Activated CD8-positive, alpha-beta memory T cell treated with anti-CD3 and anti-CD28 coated beads for 36 hours (primary cell): ENCODE results near the gene RCCD1. TPM values are rescaled to one million over a fixed set of nuclear protein-coding genes. Genes with fewer than 3 reads are reported as not detected.
"Not testable (repeated sequence)": the region's sequence is repeated elsewhere in the genome, so short reads cannot be mapped to it uniquely, and the experiment has no call there.

Experiments used
- CTCF ChIA-PET: fragments of 350-600 bp; sonication (Branson Sonifier 250); formaldehyde crosslinking; loops from one replicate; lab custom pipeline; 2021; ENCODE audit warnings: antibody characterized with exemption; lab: Charles Lee
- POLR2A ChIA-PET: fragments of 350-600 bp; sonication (Branson Sonifier 250); formaldehyde crosslinking; loops from one replicate; lab custom pipeline; 2021; ENCODE audit warnings: antibody characterized with exemption; lab: Charles Lee
- total RNA-seq, 2 experiments: library from RNA; stranded (reverse); gene quantifications; one replicate each; pipeline ENCODE4 v1.2.3, GENCODE V29; 2021

The RCCD1 gene, protein sequence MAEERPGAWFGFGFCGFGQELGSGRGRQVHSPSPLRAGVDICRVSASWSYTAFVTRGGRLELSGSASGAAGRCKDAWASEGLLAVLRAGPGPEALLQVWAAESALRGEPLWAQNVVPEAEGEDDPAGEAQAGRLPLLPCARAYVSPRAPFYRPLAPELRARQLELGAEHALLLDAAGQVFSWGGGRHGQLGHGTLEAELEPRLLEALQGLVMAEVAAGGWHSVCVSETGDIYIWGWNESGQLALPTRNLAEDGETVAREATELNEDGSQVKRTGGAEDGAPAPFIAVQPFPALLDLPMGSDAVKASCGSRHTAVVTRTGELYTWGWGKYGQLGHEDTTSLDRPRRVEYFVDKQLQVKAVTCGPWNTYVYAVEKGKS
- 10 to 100 TPM; 24.3 to 28.1 TPM for total RNA-seq

DNA sequence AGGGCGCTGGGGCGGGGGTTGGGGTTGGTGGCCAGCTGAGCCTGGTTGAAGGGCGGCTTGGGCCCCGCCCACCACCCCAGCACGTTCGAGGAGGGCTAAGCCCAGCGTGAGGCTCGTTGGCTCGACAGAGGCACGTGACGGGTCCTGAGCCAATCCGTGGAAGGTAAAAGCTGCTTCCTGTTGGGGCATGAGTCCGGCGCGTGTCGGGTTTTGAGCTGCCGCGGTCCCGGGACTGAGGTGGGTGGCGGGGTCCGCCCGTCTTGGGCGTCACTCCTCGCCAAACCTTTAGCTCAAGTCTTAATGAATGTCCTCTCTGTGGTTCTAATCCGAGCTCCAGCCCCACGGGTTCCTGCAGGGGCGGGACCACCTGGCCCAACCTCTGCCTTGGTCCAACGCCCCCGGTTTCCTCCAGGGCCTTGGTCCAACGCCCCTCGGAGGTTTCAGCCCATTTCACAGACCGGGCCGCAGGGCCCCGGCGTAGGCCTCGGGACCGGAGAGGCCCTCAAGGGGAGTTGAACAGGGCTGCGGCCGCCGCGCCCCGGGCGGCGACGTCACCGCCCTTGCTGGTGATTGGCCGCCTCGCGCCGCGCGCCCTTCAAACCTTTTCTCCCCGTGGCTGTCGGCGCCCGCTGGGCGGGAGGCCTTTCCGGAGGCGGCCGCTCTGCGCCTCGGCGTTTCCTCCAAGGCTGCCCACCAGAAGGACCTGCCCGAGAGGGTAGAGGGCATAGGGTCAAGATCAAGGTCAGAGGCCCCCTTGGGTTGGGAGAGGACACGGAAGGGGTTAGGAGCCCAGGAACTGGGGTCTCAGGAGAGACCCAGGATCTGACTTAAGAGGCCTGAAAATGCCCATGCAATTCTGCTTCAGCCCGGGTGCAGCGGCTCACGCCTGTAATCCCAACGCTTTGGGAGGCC, at the start of gene RCCD1:
TSS of gene RCCD1 (plus strand) at position 173 of the 912 bp plus-strand sequence. CDS start 1,851 bp downstream, outside the sequence.
- POLR2A ChIA-PET, result interaction anchor here (0.6 to 1.8 kb wide), 7 partner anchors 10 to 238 kb away, joined by 3 to 12 read pairs (median 4); partner anchors contain the start of genes BLM, HDDC3, PRC1 and UNC45A
- CTCF ChIA-PET, result interaction anchor here (0.7 to 6.1 kb wide), 9 partner anchors 10 to 66 kb away, joined by 3 to 40 read pairs (median 4); partner anchors contain the start of genes HDDC3 and UNC45A

DNA sequence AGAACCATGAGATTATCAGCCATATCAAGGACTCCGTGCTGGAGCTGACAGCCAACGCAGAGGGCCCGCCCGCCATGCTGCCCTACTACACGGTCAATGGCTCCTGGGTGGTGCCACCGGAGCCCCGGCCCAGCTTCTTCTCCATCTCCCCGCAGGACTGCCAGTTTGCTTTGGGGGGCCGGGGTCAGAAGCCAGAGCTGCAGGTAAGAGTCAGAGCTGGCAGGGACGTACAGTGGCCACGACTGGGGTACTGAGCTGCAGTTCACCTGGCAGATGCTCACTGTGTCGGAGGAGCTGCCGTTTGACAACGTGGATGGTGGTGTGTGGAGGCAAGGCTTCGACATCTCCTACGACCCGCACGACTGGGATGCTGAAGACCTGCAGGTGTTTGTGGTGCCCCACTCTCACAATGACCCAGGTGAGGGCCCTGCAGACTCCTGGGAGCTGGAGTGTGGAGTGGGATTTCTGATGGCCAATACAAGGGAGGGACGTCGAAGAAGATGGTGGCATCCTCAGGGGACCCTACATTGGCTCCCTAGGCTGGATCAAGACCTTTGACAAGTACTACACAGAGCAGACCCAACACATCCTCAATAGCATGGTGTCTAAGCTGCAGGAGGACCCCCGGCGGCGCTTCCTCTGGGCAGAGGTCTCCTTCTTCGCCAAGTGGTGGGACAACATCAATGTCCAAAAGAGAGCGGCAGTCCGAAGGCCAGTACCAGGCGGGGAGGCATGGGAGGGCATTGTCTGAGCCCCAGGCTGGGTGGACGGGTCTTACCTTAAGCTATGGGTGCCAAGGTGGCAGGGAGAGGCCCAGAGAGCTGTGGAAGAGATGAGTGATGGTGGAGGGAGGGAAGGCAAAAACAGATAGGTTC, 49.1 kb upstream of the RCCD1 start:
- CTCF ChIA-PET, result interaction anchor here (4.0 to 13.1 kb wide), 2 partner anchors 13 to 27 kb away, joined by 15 to 136 read pairs; partner anchors contain the start of genes HDDC3 and UNC45A
- POLR2A ChIA-PET, result interaction anchor here (0.6 to 2.2 kb wide), 3 partner anchors 10 to 26 kb away, joined by 5 to 7 read pairs (median 7); partner anchors contain the start of gene HDDC3

DNA sequence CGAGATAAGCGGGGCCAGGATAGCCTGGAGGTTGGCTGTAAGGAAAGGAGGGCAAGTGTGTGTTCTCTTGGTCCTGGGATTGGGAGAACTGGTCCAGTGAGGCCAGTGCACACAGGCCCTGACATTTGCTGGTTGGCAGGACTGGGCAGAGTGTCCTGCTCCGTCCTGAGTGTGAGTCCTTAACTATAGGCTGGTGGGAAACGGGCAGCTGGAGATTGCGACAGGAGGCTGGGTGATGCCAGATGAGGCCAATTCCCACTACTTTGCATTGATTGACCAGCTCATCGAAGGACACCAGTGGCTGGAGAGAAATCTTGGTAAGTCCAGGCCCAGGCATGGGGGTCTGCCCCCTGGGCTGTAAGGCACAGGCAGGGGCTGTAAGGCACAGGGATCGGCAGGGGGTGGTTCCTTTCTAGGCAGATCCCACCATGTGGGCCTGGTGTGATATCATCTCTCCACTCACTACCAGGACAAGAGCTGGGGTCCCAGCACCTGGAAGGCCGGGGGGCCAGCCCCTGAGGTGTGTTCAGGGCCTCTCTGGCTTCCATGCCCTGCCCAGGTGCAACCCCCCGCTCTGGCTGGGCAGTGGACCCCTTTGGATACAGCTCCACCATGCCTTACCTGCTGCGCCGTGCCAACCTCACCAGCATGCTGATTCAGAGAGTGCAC, 48.4 kb upstream of the RCCD1 start:
- POLR2A ChIA-PET, result interaction anchor here (0.6 to 1.6 kb wide), 2 partner anchors 16 to 25 kb away, joined by 5 to 7 read pairs; partner anchors contain the start of gene HDDC3

DNA sequence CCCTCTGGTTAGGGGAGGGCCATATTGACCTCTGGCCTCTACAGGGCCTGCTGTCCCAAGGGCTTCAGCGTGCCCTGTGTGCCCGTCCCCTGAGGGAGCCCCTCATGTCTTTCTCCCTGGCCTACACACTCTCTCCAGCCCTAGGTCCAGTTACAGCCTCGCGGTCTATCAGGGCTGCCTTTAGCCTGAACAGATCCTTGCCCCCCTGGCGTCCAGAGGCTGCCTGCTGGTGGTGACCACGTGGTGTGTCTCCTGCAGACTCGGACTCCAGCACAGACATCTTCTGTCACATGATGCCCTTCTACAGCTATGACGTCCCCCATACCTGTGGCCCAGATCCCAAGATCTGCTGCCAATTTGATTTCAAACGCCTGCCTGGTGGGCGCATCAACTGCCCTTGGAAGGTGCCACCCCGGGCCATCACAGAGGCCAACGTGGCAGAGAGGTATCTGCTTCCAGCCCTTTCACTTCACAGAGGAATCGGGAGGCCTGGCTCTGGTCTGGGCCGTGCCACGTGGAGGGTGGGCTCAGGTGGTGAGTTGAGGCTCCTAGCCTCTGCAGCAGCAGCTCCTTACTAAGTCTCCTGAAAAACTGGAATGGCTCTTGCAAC, 47.5 kb upstream of the RCCD1 start:
- POLR2A ChIA-PET, result no interaction called here
- CTCF ChIA-PET, result interaction anchor here (1.9 to 13.1 kb wide), 2 partner anchors 25 kb away, joined by 7 to 136 read pairs; partner anchors contain the start of genes HDDC3 and UNC45A

More for the DNA sequence above, 48.4 kb upstream of the RCCD1 start:
- CTCF ChIA-PET, result interaction anchor here (13.1 kb wide), 1 partner anchor 26 kb away, joined by 136 read pairs; the partner anchor contains the start of genes HDDC3 and UNC45A

DNA sequence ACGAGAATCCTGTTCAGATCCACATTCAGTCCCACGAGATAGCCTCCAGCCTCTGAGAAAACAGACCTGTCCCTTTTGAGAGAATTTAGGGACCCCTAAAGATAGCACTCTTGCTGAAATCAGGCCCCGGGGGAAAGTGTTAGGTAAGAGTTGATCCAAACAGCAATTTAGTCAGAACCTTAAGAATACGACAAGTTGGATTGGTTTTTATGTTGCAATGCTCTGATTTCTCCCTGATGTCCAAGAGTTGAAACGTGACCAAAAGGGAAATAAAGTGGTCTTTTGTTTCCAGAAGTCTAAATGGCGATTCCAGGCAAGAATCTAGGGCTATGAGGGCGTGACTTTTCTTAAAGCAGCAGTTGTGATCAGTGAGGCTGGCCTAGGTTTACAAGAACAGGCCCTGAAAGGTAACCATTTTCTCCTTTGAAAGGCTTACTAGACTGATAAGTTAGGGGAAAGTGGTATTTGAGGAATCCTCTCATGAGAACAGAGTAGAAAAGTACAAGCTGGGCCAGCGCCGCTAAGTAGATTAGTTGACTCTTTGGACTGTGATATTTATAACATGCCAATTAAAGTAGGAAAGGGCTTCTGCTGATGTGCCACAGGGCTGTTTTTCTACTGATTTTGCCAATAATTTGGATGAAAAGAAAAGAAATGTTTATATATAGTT, 46.7 kb upstream of the RCCD1 start:
- CTCF ChIA-PET, result interaction anchor here (1.9 kb wide), 1 partner anchor 24 kb away, joined by 7 read pairs; the partner anchor contains the start of gene HDDC3
- POLR2A ChIA-PET, result no interaction called here

DNA sequence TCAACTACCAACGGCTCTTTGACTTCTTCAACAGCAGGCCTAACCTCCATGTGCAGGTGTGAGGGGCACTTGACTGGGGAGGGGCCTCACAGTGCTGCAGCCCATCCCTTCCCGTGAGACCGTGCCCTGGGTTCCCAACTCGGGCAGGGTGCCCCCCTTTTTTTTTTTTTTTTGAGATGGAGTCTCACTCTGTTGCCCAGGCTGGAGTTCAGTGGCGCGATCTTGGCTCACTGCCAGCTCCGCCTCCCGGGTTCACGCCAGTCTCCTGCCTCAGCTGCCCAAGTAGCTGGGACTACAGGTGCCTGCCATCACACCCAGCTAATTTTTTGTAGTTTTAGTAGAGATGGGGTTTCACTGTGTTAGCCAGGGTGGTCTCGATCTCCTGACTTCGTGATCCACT, 45.2 kb upstream of the RCCD1 start:
- POLR2A ChIA-PET, result not testable (repeated sequence)
- CTCF ChIA-PET, result interaction anchor here (1.0 to 1.9 kb wide), 3 partner anchors 21 to 25 kb away, joined by 3 to 7 read pairs (median 3); partner anchors contain the start of genes HDDC3 and UNC45A

DNA sequence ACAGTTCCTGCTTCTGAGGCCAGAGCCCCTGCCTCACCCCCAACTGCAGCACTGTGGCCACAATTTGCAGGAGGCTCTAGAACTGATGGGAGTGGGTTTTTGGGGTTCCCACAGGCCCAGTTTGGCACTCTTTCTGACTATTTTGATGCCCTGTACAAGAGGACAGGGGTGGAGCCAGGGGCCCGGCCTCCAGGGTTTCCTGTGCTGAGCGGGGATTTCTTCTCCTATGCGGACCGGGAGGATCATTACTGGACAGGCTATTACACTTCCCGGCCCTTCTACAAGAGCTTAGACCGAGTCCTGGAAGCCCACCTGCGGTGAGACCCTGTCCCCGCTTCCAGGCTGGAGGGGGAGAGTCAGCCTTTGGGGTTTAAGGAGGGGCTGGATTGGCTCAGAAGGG, 44.7 kb upstream of the RCCD1 start:
- POLR2A ChIA-PET, result no interaction called here
- CTCF ChIA-PET, result interaction anchor here (1.0 to 1.5 kb wide), 2 partner anchors 20 to 25 kb away, joined by 3 read pairs; partner anchors contain the start of gene UNC45A

DNA sequence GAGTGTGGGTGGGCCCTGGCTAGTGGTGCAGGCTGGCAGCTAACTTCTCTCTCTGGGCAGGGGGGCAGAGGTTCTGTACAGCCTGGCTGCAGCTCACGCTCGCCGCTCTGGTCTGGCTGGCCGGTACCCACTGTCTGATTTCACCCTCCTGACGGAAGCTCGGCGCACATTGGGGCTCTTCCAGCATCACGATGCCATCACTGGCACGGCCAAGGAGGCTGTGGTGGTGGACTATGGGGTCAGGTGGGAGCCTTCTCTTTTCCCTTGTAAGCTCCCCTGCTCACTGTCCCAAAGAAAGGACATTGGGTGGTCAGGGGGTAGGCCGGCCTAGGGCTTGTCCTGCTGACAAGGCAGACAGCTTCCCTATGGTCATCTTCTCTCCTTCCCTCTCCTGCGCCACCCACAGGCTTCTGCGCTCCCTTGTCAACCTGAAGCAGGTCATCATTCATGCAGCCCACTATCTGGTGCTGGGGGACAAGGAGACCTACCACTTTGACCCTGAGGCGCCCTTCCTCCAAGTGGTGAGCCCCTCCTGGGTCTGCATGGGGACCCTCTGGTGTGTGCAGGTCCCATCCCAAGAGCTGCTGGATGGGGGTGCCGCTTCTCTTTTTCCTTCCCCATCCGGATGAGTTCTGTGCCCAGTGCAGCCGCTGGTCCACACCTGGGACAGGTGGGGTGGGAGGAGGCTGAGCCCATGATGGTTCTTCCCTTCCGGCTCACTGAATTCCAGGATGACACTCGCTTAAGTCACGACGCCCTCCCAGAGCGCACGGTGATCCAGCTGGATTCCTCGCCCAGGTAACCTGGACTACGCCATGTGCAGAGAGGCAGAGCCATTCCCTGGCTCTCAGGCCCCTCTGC, 44.0 kb upstream of the RCCD1 start:
- ChIA-PET CTCF (interaction anchor here (1.0 to 1.5 kb wide), 2 partner anchors 19 to 24 kb away, joined by 3 read pairs; partner anchors contain the start of gene UNC45A), POLR2A (no interaction called here)

DNA sequence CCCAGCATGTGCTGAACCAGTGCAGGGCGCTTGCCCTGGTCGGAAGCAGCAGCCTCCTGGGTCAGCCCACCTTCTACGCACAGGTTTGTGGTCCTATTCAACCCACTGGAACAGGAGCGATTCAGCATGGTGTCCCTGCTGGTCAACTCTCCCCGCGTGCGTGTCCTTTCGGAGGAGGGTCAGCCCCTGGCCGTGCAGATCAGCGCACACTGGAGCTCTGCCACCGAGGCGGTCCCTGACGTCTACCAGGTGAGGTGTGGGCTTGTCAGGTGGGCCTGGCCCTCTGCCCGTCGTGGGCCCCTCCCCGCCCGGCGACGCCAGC, 43.4 kb upstream of the RCCD1 start:
- ChIA-PET CTCF (interaction anchor here (1.0 kb wide), 1 partner anchor 8 kb away, joined by 4 read pairs; the partner anchor contains the start of gene MAN2A2), POLR2A (no interaction called here)

DNA sequence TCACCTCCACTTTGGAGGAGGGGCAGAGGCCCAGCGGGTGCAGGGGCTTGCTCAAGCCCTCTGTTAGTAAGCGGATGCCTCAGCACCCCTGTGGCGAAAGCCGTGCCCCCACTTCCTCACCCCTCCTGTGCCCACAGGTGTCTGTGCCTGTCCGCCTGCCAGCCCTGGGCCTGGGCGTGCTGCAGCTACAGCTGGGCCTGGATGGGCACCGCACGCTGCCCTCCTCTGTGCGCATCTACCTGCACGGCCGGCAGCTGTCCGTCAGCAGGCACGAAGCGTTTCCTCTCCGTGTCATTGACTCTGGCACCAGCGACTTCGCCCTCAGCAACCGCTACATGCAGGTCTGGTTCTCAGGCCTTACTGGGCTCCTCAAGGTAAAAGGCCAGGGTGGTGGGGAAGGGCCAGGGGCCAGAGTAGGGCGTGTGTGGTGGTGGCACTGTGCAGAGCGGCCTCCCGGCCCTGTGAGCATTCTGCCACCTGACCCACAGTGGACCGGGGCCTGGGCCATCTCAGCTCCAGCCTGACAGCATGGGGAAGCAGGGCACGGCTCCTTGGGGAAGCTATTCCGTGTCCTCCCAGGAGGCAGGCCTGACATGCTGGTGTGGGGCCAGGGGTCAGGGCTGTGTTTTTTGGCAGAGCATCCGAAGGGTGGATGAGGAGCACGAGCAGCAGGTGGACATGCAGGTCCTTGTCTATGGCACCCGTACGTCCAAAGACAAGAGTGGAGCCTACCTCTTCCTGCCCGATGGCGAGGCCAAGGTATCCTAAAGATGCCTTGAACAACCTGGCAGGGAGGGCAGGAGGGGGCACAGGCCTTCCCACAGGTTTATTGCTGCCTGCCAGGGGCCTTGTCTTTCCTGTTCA, 42.5 kb upstream of the RCCD1 start:
- ChIA-PET POLR2A (no interaction called here), CTCF (interaction anchor here (1.0 kb wide), 1 partner anchor 9 kb away, joined by 4 read pairs; the partner anchor contains the start of gene MAN2A2)

DNA sequence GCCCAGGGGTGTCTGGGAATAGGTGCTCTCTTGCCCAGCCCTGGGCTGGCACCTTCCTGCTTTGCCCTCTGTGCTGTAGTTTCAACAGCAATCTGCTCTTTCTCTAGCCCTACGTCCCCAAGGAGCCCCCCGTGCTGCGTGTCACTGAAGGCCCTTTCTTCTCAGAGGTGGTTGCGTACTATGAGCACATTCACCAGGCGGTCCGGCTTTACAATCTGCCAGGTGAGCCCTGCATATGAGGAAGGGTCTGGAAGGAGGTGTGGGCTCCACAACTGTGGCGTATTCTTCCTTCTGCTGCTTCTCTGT, 42.0 kb upstream of the RCCD1 start:
- POLR2A ChIA-PET, result no interaction called here
- CTCF ChIA-PET, result no interaction called here

DNA sequence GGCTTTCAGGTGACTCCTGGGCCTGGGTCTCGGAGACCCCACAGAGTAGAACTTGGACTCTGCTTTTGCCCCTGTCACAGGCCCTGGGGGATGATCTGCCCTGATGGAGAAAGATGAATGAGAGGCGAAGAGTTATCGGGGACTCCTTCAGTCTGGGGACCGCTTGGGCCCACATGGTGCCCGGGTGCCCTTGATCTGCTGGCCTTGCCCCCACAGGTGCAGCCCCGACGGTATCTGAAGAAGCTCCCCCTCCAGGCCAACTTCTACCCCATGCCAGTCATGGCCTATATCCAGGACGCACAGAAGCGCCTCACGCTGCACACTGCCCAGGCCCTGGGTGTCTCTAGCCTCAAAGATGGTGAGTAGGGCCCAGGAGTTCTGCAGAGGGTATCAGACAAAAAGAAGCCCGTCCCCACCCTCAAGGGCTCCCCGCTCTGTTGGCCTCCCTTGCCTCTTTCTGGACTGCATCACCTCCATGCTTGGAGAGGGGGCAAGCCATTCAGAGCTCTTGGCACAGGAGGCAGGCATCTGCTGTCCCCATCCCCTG, 41.2 kb upstream of the RCCD1 start:
- POLR2A ChIA-PET, result interaction anchor here (0.7 kb wide), 1 partner anchor 615 kb away, joined by 3 read pairs; no protein-coding TSS in a partner anchor
- CTCF ChIA-PET, result interaction anchor here (1.3 kb wide), 1 partner anchor 10 kb away, joined by 4 read pairs; the partner anchor contains the start of gene MAN2A2

DNA sequence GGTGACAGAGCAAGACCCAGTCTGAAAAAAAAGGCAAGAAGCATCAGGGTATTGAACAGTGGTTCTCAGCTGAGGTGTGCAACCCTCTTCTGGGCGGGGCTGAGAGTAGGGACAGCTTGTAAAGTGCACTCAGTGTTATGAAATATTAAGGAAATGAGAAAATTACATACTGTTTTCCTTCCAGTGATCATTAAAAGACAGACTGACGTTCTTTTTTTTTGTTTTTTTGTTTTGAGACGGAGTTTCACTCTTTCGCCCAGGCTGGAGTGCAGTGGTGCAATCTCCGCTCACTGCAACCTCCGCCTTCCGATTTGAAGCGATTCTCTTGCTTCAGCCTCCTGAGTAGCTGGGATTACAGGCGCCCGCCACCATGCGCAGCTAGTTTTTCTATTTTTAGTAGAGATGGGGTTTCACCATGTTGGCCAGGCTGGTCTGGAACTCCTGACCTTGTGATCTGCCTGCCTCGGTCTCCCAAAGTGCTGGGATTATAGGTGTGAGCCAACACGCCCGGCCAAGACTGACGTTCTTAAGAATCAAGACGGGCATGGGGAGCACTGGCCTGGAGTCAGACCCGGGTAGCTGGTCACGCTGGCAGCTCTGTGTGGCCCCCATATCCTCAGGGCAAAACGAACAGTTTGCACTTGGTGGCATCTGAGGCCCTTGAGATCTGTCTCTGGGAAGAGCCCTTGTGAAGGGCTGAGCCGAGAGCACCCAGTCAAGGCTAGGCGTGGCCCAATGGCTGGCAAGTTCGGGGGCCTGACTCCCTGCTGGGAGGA, 40.2 kb upstream of the RCCD1 start:
- CTCF ChIA-PET, result interaction anchor here (1.3 kb wide), 2 partner anchors 11 to 28 kb away, joined by 4 read pairs; partner anchors contain the start of gene MAN2A2
- POLR2A ChIA-PET, result interaction anchor here (1.8 kb wide), 1 partner anchor 10 kb away, joined by 7 read pairs; no protein-coding TSS in a partner anchor
